ENCODE results near the gene ERBB4. TPM values are rescaled to one million over a fixed set of nuclear protein-coding genes. Genes with fewer than 3 reads are reported as not detected.

Gene ERBB4
- total RNA-seq, 1 experiment from 2014 or later: 0.04 TPM

- Histone ChIP-seq H3K23ac (ENCODE audit: insufficient read length, low read depth, low read length) (no peak overlapping the region), H4K91ac (ENCODE audit: insufficient read length, low read depth, low read length) (no peak overlapping the region), H3K14ac (ENCODE audit: insufficient read depth, low read length) (no peak overlapping the region), H2BK20ac (ENCODE audit: low read depth, low read length, poor library complexity, severe bottlenecking) (no peak overlapping the region), H2BK5ac (ENCODE audit: insufficient read length, low read length) (no peak overlapping the region), H3K4ac (ENCODE audit: low read depth, low read length) (no peak overlapping the region), H4K5ac (ENCODE audit: insufficient read length, low read depth, low read length) (no peak overlapping the region), H2BK15ac (ENCODE audit: low read depth, low read length) (no peak overlapping the region), H3K79me2 (ENCODE audit: insufficient read depth, low read length) (no peaks in the 10 kb centered on the region), H3K79me1 (ENCODE audit: insufficient read depth, low read depth, low read length, poor library complexity, severe bottlenecking) (no peaks in the 10 kb centered on the region), H3K27me3 (ENCODE audit: insufficient read depth, low read length) (no peaks in the 10 kb centered on the region), H2AK5ac (ENCODE audit: insufficient read length, low read length) (no peak overlapping the region), H3K9me3 (ENCODE audit: control insufficient read depth, low read depth, low read length) (no peaks in the 10 kb centered on the region), H3K56ac (ENCODE audit: insufficient read length, low read depth, low read length) (no peak overlapping the region), H2BK12ac (ENCODE audit: insufficient read length, low read depth, low read length) (no peak overlapping the region), H3K9ac (ENCODE audit: extremely low read depth, insufficient read length, low read length) (no peak overlapping the region), H3T11ph (ENCODE audit: low read length) (no peak overlapping the region), H3K27ac (ENCODE audit: insufficient read length, low read depth, low read length) (no peak overlapping the region), H3K18ac (ENCODE audit: insufficient read length, low read depth, low read length) (no peak overlapping the region), H3K4me1 (ENCODE audit: insufficient read depth, low read length) (no peaks in the 10 kb centered on the region), H4K20me1 (ENCODE audit: control insufficient read depth, insufficient read depth, insufficient read length) (no peaks in the 10 kb centered on the region), H2BK120ac (ENCODE audit: low read depth, low read length, poor library complexity, severe bottlenecking) (no peak overlapping the region), H4K8ac (replicated peaks; ENCODE audit: insufficient read length, low read depth, low read length) (no peak overlapping the region), H3K4me2 (ENCODE audit: insufficient read depth, insufficient read length, low read length) (no peak overlapping the region), H3K23me2 (ENCODE audit: insufficient read length, low read depth, low read length, poor library complexity, severe bottlenecking) (no peaks in the 10 kb centered on the region), H2AFZ (ENCODE audit: low read length) (no peak overlapping the region)
- no CpG with 5 or more reads among the region's 1 CpG for WGBS (ENCODE audit: extremely low coverage, insufficient read length, low lambda C conversion rate)
- no peak for TF ChIP-seq CTCF (conservative IDR thresholded peaks at IDR 0.05)
- no peaks in the 10 kb centered on the region for H3K4me1 Mint-ChIP-seq
- H3K9me3 Mint-ChIP-seq: no peaks in the 10 kb centered on the region
- no peak for DNase-seq
- H3K27me3 Mint-ChIP-seq (ENCODE audit: low read depth): no peaks in the 10 kb centered on the region
- H3K4me3 Mint-ChIP-seq: no peak overlapping the region
- H3K36me3 Mint-ChIP-seq (ENCODE audit: insufficient read depth in 1 of 3, low read depth in 3 of 3): no peaks in the 10 kb centered on the region
- H3K27ac Mint-ChIP-seq: no peak overlapping the region
Measured at GRCh38 chr2:211985393-211985792, 553.2 kb downstream of the ERBB4 start.

Data from H9 (cell line).